GM15510 (cell line): ENCODE measurements around the gene NGFR.

Source experiments
- POLR2A ChIP-seq: IDR thresholded peaks from 3 replicates; pipeline ENCODE4 v1.6.1; 2011; ENCODE audit warnings: borderline replicate concordance; ENCODE audit not compliant: insufficient read length; ENCODE audit errors: extremely low read depth

NGFR gene

GRCh38 chr17:49543860-49544259, 48.8 kb downstream of the NGFR start:
- TF ChIP-seq POLR2A: no peak

GRCh38 chr17:49545007-49545660, 50.0 kb downstream of the NGFR start:
- TF ChIP-seq POLR2A: no peak

GRCh38 chr17:49545806-49546545, 50.9 kb downstream of the NGFR start:
- no peak for TF ChIP-seq POLR2A

- TF ChIP-seq POLR2A: no peak
These were observed 51.7 kb downstream of the NGFR start for GRCh38 chr17:49546546-49547535.

GRCh38 chr17:49547566-49547965, 52.5 kb downstream of the NGFR start:
- no peak for TF ChIP-seq POLR2A

- no peak for TF ChIP-seq POLR2A
These were observed 53.0 kb downstream of the NGFR start for GRCh38 chr17:49548051-49548505.

GRCh38 chr17:49548506-49549310, 53.6 kb downstream of the NGFR start:
- TF ChIP-seq POLR2A: no peak

- TF ChIP-seq POLR2A: no peak
These were observed 54.2 kb downstream of the NGFR start for GRCh38 chr17:49549311-49549605.

GRCh38 chr17:49549691-49550678, 54.9 kb downstream of the NGFR start:
- TF ChIP-seq POLR2A: no peak

- TF ChIP-seq POLR2A: no peak
These were observed 56.4 kb downstream of the NGFR start for GRCh38 chr17:49551221-49552069.

GRCh38 chr17:49552070-49552751, 57.1 kb downstream of the NGFR start:
- no peak for TF ChIP-seq POLR2A
